ENCODE data around the gene MIP.
A peak's percentile ranks its signal among the peaks of the same experiment; 100 is the strongest.

MIP gene

GRCh38 chr12:56451147-56451546, 3.3 kb downstream of the MIP start:
- H3K27ac ChIP-seq (ENCODE audit: extremely low read depth, low read depth, low read length) = no peak overlapping the region
- peaks cover 5% of the 10 kb centered on the region for H3K4me1 ChIP-seq (ENCODE audit: control insufficient read depth, insufficient read depth, low read length)
- H3K9me3 ChIP-seq (ENCODE audit: control insufficient read depth, insufficient read depth, low read depth, low read length) = no peaks in the 10 kb centered on the region
- TF ChIP-seq SCRT2 (tag by site-specific recombination; IDR thresholded peaks at IDR 0.05) = peak; percentile 90
- TF ChIP-seq ZNF362 (tag by site-specific recombination; IDR thresholded peaks at IDR 0.05) = no peak
- TF ChIP-seq SCRT1 (tag by site-specific recombination; IDR thresholded peaks at IDR 0.05; ENCODE audit: borderline replicate concordance) = peak; percentile 84
- no peak overlapping the region for H3K4me3 ChIP-seq (ENCODE audit: low read depth, low read length)
- H3K36me3 ChIP-seq (ENCODE audit: control insufficient read depth in 2 of 2, insufficient read depth in 1 of 2, low read length in 2 of 2) = peaks cover 0 to 8% of the 10 kb centered on the region in 2 experiments; a peak in 1 of 3 replicates
- ChIA-PET POLR2A (interaction anchor here (0.6 to 3.0 kb wide), 3 partner anchors 14 to 135 kb away, joined by 3 to 14 read pairs (median 6); partner anchors contain the start of genes CNPY2 and STAT2), CTCF (interaction anchor here (2.4 to 5.4 kb wide), 2 partner anchors 11 to 13 kb away, joined by 11 to 29 read pairs; no protein-coding TSS in a partner anchor)

- Histone ChIP-seq H3K4me1 (ENCODE audit: control insufficient read depth, insufficient read depth, low read length) (peaks cover 5% of the 10 kb centered on the region), H3K27ac (ENCODE audit: extremely low read depth, low read depth, low read length) (no peak overlapping the region), H3K4me3 (ENCODE audit: low read depth, low read length) (no peak overlapping the region), H3K9me3 (ENCODE audit: control insufficient read depth, insufficient read depth, low read depth, low read length) (no peaks in the 10 kb centered on the region), H3K36me3 (ENCODE audit: control insufficient read depth in 2 of 2, insufficient read depth in 1 of 2, low read length in 2 of 2) (peaks cover 0 to 8% of the 10 kb centered on the region in 2 experiments; a peak in 1 of 3 replicates)
- TF ChIP-seq SCRT2 (tag by site-specific recombination; IDR thresholded peaks at IDR 0.05) (no peak), YY2 (tag by site-specific recombination; IDR thresholded peaks at IDR 0.05) (no peak), ZNF223 (tag by site-specific recombination; IDR thresholded peaks at IDR 0.05) (no peak), ZBTB44 (tag by site-specific recombination; IDR thresholded peaks at IDR 0.05) (no peak), ZNF654 (tag by site-specific recombination; IDR thresholded peaks at IDR 0.05; ENCODE audit: low read depth) (no peak), ZBTB11 (tag by site-specific recombination; conservative IDR thresholded peaks at IDR 0.05; ENCODE audit: low read depth) (no peak), ZNF776 (tag by site-specific recombination; IDR thresholded peaks at IDR 0.05; ENCODE audit: borderline replicate concordance) (no peak), ZNF548 (tag by site-specific recombination; IDR thresholded peaks at IDR 0.05) (no peak), KLF9 (tag by site-specific recombination; IDR thresholded peaks at IDR 0.05; ENCODE audit: low read depth) (no peak), GLI2 (tag by site-specific recombination; IDR thresholded peaks at IDR 0.05; ENCODE audit: borderline replicate concordance, low read depth) (no peak), ZNF202 (tag by site-specific recombination; IDR thresholded peaks at IDR 0.05; ENCODE audit: borderline replicate concordance) (no peak)
- ChIA-PET CTCF (interaction anchor here (0.6 to 5.4 kb wide), 3 partner anchors 12 to 324 kb away, joined by 3 to 29 read pairs (median 11); no protein-coding TSS in a partner anchor), POLR2A (interaction anchor here (0.6 to 3.0 kb wide), 8 partner anchors 10 to 134 kb away, joined by 3 to 15 read pairs (median 6); partner anchors contain the start of genes CNPY2, PAN2 and STAT2)
Observed at GRCh38 chr12:56450241-56450640, 4.2 kb downstream of the MIP start.

GRCh38 chr12:56449622-56449984, 4.9 kb downstream of the MIP start:
- TF ChIP-seq ZBTB17 (tag by site-specific recombination; IDR thresholded peaks at IDR 0.05) (peak; percentile 50), PRDM10 (tag by site-specific recombination; IDR thresholded peaks at IDR 0.05) (peak; percentile 94), ZNF2 (tag by site-specific recombination; IDR thresholded peaks at IDR 0.05) (0 out of 2 replicates have a peak, but pooled peaks have one; percentile 5), ZNF184 (tag by site-specific recombination; IDR thresholded peaks at IDR 0.05) (no peak)
- Histone ChIP-seq H3K36me3 (ENCODE audit: control insufficient read depth in 2 of 2, insufficient read depth in 1 of 2, low read length in 2 of 2) (peaks cover 0 to 8% of the 10 kb centered on the region in 2 experiments; a peak in 1 of 3 replicates), H3K27ac (ENCODE audit: extremely low read depth, low read depth, low read length) (peak overlapping the region; percentile 93), H3K4me1 (ENCODE audit: control insufficient read depth, insufficient read depth, low read length) (peaks cover 5% of the 10 kb centered on the region), H3K9me3 (ENCODE audit: control insufficient read depth, insufficient read depth, low read depth, low read length) (no peaks in the 10 kb centered on the region), H3K4me3 (ENCODE audit: low read depth, low read length) (peak overlapping the region; percentile 59)
- ChIA-PET CTCF (interaction anchor here (0.6 to 5.4 kb wide), 4 partner anchors 12 to 323 kb away, joined by 3 to 29 read pairs (median 7); no protein-coding TSS in a partner anchor), POLR2A (interaction anchor here (0.7 to 3.0 kb wide), 22 partner anchors 9 to 228 kb away, joined by 3 to 15 read pairs (median 4); partner anchors contain the start of genes CNPY2, GLS2, PAN2 and RNF41)
